NAMALWA (cell line): ENCODE results near the gene PDLIM5.
"Not testable (repeated sequence)": the region's sequence is repeated elsewhere in the genome, so short reads cannot be mapped to it uniquely, and the experiment has no call there.

Experiments used
- DNase-seq: peaks from one replicate; pipeline ENCODE4 v3.0.0-alpha.2; 2015; ENCODE audit warnings: low spot score

The PDLIM5 gene

GRCh38 chr4:94653095-94653649, 201.4 kb downstream of the PDLIM5 start:
- no peak for DNase-seq

GRCh38 chr4:94653984-94654609, 202.4 kb downstream of the PDLIM5 start:
- no peak for DNase-seq

- no peak for DNase-seq
Observed at GRCh38 chr4:94654714-94655113, 203.0 kb downstream of the PDLIM5 start.

GRCh38 chr4:94660614-94661013, 208.9 kb downstream of the PDLIM5 start:
- no peak for DNase-seq

GRCh38 chr4:94665021-94665420, 213.3 kb downstream of the PDLIM5 start:
- DNase-seq = not testable (repeated sequence)

- no peak for DNase-seq
Observed at GRCh38 chr4:94665500-94666404, 214.0 kb downstream of the PDLIM5 start.

GRCh38 chr4:94668724-94669123, 217.0 kb downstream of the PDLIM5 start:
- DNase-seq = no peak

- no peak for DNase-seq
Observed at GRCh38 chr4:94669672-94670664, 218.2 kb downstream of the PDLIM5 start.

- no peak for DNase-seq
Observed at GRCh38 chr4:94671113-94671512, 219.4 kb downstream of the PDLIM5 start.

- DNase-seq = no peak
Observed at GRCh38 chr4:94673961-94674360, 222.2 kb downstream of the PDLIM5 start.

- DNase-seq = no peak
Observed at GRCh38 chr4:94676970-94677369, 225.2 kb downstream of the PDLIM5 start.

- no peak for DNase-seq
Observed at GRCh38 chr4:94678896-94679295, 227.2 kb downstream of the PDLIM5 start.

- DNase-seq = no peak
Observed at GRCh38 chr4:94680176-94680862, 228.6 kb downstream of the PDLIM5 start.

GRCh38 chr4:94686086-94686485, 234.3 kb downstream of the PDLIM5 start:
- DNase-seq = no peak

GRCh38 chr4:94689155-94689860, 237.6 kb downstream of the PDLIM5 start:
- DNase-seq = no peak

GRCh38 chr4:94690851-94691254, 239.1 kb downstream of the PDLIM5 start:
- no peak for DNase-seq

- DNase-seq = no peak
Observed at GRCh38 chr4:94691552-94691951, 239.8 kb downstream of the PDLIM5 start.

- DNase-seq = no peak
Observed at GRCh38 chr4:94695384-94695783, 243.6 kb downstream of the PDLIM5 start.

- no peak for DNase-seq
Observed at GRCh38 chr4:94698187-94698586, 246.4 kb downstream of the PDLIM5 start.

- DNase-seq = no peak
Observed at GRCh38 chr4:94700298-94700697, 248.6 kb downstream of the PDLIM5 start.
